NCI-H146 treated with DMSO at 0.1 percent for 48 hours (cell line): ENCODE measurements around the gene PAM.

Experiments used
- DNase-seq: peaks from one replicate; lab custom pipeline; 2025; ENCODE audit not compliant: unreplicated experiment; lab: John Stamatoyannopoulos, UW

The PAM gene

GRCh38 chr5:102777099-102777498, 22.0 kb downstream of the PAM start:
- no peak for DNase-seq

- no peak for DNase-seq
These were observed 23.4 kb downstream of the PAM start for GRCh38 chr5:102778478-102778877.

- no peak for DNase-seq
These were observed 26.3 kb downstream of the PAM start for GRCh38 chr5:102781359-102781758.

GRCh38 chr5:102781786-102782185, 26.7 kb downstream of the PAM start:
- DNase-seq = no peak

- DNase-seq = no peak
These were observed 27.2 kb downstream of the PAM start for GRCh38 chr5:102782217-102782872.

GRCh38 chr5:102787134-102787533, 32.0 kb downstream of the PAM start:
- no peak for DNase-seq

- no peak for DNase-seq
These were observed 33.7 kb downstream of the PAM start for GRCh38 chr5:102788788-102789187.

- DNase-seq = no peak
These were observed 34.4 kb downstream of the PAM start for GRCh38 chr5:102789469-102789868.

- DNase-seq = no peak
These were observed 35.6 kb downstream of the PAM start for GRCh38 chr5:102790748-102791147.

- DNase-seq = peak; percentile 43
These were observed 37.6 kb downstream of the PAM start for GRCh38 chr5:102792705-102793104.

- DNase-seq = no peak
These were observed 38.9 kb downstream of the PAM start for GRCh38 chr5:102794047-102794446.

GRCh38 chr5:102794677-102795331, 39.7 kb downstream of the PAM start:
- DNase-seq = peak; percentile 81

GRCh38 chr5:102795526-102795925, 40.4 kb downstream of the PAM start:
- DNase-seq = no peak

GRCh38 chr5:102796009-102796408, 40.9 kb downstream of the PAM start:
- DNase-seq = peak; percentile 92

- DNase-seq = no peak
These were observed 41.4 kb downstream of the PAM start for GRCh38 chr5:102796498-102796897.

GRCh38 chr5:102797322-102797884, 42.3 kb downstream of the PAM start:
- no peak for DNase-seq

GRCh38 chr5:102798104-102798785, 43.1 kb downstream of the PAM start:
- DNase-seq = peak; percentile 22

GRCh38 chr5:102799017-102799416, 43.9 kb downstream of the PAM start:
- no peak for DNase-seq

- DNase-seq = no peak
These were observed 45.3 kb downstream of the PAM start for GRCh38 chr5:102800427-102800826.

GRCh38 chr5:102801371-102801770, 46.3 kb downstream of the PAM start:
- DNase-seq = no peak

- DNase-seq = no peak
These were observed 47.8 kb downstream of the PAM start for GRCh38 chr5:102802708-102803458.
